GM21619 (cell line): ENCODE results near the gene RPUSD2.

Experiments
- ATAC-seq: cut with Tn5 transposase; IDR thresholded peaks from one replicate; pipeline ENCODE4 v1.9.1; 2021; ENCODE audit not compliant: unreplicated experiment

Gene RPUSD2, protein sequence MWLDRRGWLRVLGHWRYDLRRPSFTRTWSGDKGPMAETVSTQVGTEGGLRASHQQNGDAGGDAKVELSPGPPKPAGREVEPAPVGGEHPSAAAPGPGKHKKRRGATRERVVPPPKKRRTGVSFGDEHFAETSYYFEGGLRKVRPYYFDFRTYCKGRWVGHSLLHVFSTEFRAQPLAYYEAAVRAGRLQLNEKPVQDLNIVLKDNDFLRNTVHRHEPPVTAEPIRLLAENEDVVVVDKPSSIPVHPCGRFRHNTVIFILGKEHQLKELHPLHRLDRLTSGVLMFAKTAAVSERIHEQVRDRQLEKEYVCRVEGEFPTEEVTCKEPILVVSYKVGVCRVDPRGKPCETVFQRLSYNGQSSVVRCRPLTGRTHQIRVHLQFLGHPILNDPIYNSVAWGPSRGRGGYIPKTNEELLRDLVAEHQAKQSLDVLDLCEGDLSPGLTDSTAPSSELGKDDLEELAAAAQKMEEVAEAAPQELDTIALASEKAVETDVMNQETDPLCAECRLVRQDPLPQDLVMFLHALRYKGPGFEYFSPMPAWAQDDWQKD

GRCh38 chr15:40569129-40569953 is at the start of gene RPUSD2:
RPUSD2 (plus strand) TSS chr15:40569299; CDS start chr15:40569338, 39 bp downstream.
- ATAC-seq, result peak; percentile 48

DNA sequence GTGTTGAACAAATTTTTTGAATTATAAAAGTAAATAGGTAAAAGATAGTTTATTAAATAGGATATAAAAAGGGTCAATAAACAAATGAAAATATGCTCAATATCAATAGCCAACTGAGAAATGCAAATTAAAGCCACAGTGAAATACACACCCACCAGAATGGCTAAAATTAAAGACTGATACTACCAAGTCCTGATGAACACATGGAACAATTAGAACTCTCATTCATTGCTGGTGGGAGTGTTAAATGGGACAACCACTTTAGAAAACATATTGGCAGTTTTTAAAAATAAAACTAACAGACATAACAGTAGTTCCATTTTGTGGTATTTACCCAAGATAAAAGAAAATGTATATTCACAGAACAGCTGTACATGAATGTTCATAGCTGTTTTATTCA is 45.5 kb upstream of the RPUSD2 start:
- no peak for ATAC-seq

DNA sequence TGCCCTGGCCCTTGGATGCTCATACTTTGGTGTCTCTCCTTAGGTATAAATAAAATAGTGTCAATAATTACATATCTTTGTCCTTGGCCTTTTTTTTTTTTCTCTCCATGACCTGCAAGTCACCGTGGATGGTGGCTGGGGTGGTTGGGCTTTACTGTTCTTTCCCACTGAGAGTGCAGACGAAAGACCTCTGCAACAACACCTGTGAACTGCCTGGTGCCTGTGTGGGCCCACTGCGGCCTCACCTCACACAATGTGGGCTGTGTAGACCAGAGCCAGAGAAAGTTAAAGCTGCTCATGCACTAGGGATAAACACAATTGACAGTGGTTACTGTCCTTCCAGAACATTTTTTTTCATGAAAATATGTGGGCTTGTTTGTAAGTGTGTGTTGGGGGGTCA is 43.2 kb upstream of the RPUSD2 start:
- no peak for ATAC-seq

DNA sequence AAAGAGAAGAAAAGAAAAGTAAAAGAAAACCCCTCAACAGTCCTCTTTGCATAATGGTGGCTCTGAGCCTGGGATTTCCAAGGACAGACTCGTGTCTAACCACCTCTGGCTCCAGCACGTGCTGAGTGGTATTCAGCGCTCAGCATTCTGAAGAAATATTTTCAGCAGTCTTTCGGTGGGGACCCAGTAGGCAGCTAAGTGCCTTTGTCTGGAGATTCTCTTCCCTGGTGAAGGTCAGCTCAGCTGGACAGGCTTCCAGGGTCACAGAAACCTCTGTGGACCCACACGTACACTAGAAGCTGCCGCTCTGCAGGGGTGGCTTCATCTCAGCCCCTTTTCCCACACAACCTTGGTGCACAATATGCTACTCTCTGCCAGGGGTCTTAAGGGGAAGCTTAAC is 40.3 kb upstream of the RPUSD2 start:
- no peak for ATAC-seq

DNA sequence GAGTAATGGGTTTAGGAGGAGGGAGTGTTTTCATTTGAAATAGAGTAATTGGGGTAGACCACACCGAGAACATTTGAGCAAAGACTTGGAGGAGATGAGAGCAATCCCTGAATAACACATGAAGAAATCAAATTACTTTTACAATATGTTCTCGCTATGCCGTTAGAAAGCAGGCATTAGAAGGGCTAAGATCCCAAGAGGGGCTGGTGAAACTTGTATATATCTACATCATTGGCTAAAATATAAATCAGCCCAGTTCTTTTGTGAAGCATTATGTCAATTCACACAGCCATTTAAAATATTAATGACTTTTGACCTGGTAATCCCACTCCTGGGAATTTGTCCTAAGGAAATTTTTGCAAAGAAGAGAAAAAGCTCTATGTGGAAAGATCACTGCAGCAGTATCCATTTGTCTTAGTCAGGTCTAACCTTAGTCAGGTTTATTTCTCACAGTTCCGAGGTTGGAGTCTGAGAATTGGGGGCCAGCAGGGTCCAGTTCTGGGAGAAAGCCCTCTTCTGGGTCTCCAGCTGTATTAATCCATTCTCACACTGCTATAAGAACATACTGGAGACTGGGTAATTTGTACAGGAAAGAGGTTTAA is 35.2 kb upstream of the RPUSD2 start:
- ATAC-seq, result no peak

DNA sequence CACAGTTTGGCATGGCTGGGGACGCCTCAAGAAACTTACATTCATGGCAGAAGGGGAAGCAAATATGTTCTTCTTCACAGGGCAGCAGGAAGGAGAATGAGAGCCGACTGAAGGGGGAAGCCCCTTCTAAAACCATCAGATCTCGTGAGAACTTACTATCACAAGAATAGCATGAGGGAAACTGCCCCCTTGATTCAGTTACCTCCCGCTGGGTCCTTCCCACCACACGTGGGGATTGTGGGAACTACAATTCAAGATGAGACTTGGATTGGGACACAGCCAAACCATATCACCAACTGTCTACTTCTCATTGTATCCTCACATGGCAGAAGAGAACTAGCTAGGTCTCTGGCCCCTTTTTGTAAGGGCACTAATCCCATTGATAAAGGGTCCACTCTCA is 34.7 kb upstream of the RPUSD2 start:
- no peak for ATAC-seq

DNA sequence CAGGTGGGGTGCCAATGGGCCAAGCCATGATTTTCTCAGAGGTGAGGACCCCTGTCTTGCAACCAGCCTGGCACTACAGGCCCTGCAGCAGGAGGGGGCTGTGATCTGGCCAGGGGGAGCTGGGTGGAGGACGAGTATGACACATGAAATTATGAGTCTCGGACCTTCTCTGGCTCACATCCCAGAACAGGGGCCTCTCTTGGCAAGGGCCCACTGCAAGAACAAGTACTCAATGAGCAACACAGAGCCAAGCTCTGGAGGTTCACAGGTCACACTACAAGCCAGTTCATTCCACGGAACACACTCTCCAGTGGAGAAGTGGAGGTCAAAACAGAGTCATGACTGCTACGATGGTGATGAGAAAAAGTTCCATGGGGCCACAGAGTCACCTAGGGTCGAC is 32.6 kb upstream of the RPUSD2 start:
- ATAC-seq, result no peak

- no peak for ATAC-seq
Measured at GRCh38 chr15:40538976-40539375, 30.1 kb upstream of the RPUSD2 start.

DNA sequence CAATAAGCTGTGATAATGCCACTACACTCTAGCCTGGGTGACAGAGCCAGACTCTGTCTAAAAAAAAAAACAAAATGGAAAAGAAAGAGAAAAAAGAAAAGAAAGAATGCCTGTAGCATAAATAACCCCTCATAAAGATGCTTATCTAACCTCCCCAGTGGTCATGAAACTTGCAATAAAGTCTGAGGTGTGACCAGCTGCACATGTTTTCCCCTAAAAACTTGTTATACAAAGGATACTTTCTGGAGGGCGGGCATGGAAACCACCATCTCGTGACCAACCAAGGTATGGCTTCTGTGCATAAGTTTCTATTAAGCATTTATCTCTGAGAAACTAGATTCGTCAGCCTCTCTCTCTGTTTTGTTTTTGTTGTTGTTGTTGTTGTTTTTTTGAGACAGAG is 26.0 kb upstream of the RPUSD2 start:
- ATAC-seq, result no peak

DNA sequence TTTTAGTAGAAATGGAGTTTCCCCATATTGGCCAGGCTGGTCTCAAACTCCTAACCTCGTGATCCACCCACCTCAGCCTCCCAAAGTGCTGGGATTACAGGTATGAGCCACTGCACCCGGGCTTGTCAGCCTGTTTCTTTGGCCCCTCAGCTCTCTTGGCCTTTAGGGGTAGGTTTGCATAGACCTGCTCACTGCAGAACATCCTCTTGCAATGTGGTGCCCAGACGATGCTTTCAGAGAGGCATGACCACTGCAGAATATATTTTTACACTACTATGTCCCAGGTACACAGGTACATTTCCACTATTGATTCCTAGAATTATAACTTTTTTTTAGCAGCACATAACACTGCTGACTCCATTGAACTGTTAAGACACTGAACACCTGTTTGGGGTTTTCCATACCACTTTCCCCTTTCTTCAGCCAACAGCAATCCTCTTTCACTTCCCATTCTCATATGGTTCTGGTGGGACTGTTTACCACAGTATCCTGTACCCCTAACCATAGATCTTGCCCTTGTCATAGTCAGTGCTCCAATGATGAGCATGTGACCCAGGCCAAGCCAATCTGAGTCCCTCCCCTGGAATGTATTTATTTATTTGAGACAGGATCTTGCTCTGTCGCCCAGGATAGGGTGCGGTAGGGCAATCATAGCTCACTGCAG is 25.3 kb upstream of the RPUSD2 start:
- ATAC-seq, result peak; percentile 78

- ATAC-seq, result no peak
Measured at GRCh38 chr15:40545457-40545856, 23.6 kb upstream of the RPUSD2 start.

- no peak for ATAC-seq
Measured at GRCh38 chr15:40548610-40549009, 20.5 kb upstream of the RPUSD2 start.

- ATAC-seq, result no peak
Measured at GRCh38 chr15:40549894-40550293, 19.2 kb upstream of the RPUSD2 start.

DNA sequence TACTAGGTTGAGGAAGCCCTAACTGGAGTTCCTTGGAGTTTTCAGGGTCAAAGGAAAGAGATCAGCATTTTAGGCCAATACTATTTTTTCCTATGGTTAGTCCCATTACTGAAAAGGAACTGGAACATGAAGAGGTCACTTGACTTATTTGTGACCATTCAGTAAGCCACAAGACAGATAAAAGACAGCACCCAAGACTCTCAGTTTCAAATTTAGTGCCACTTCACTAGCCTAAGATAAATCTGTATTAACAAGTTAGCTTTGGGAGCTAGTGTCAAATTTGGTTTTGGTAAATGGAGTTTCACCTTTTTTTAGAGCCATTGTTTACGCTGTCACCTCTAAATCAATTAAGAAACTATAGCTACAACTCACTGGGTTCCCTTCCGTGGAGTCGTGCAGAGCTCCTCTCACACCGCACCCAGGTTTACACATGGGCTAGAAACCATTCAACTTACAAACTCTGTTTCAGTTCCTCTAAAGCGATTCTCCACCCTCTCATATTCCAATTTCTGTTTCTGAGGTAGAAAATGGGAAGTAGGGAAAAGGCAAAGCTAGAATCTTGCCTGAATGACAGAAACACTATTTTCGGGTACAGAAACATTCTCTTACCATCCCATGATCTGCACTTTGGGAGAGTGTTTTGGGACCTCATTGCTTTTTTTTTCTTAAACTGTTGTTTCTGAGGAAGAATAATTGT is 18.6 kb upstream of the RPUSD2 start:
- ATAC-seq, result peak; percentile 64

- no peak for ATAC-seq
Measured at GRCh38 chr15:40554161-40554525, 15.0 kb upstream of the RPUSD2 start.

DNA sequence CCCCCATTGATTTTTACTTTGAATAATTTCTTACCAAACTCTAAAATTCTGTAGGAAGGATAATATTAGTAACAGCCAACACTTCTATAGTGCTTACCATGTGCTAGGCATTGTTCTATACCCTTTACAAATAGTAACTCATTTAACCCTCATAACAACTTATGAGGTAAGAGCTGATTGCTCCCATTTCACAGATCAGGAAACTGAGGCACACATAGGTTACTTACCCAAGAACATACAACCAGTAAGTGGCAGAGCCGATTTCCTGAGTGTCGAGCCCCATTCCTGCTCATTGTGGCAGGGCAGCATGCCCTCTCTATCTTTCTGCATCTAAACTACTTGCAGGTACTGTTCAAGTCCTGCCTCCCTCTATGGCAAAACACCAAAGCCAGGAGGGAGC is 13.2 kb upstream of the RPUSD2 start:
- ATAC-seq, result no peak

DNA sequence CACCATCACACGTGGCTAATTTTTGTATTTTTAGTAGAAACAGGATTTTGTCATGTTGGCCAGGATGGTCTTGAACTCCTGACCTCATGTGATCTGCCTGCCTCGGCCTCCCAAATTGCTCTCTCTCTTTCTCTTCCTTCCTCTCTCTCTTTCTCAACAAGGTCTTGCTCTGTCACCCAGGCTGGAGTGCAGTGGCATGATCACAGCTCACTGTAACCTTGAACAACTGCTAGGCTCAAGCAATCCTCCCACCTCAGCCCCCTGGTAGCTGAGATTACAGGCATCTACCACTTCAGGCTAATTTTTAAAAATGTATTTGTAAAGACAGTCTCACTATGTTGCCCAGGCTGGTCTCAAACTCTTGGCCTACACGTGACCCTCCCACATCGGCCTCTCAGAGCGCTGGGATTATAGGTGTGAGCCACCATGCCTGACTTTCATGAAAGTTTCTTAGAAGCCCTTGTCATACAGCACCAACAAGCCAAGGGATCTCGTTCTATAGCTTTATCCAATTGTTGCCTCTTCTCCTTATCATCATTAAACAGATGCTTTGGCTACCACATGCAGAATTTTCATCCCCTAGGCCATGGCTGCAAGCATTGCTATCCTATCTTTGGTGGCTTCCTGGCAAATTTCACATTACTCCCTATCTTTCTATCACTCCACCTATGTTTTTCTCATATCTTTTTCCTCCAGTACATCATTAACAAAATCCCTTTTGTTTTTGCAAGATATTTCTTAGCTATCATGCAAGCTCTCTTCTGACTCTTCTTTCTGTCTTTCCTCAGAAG is 10.0 kb upstream of the RPUSD2 start:
- no peak for ATAC-seq

DNA sequence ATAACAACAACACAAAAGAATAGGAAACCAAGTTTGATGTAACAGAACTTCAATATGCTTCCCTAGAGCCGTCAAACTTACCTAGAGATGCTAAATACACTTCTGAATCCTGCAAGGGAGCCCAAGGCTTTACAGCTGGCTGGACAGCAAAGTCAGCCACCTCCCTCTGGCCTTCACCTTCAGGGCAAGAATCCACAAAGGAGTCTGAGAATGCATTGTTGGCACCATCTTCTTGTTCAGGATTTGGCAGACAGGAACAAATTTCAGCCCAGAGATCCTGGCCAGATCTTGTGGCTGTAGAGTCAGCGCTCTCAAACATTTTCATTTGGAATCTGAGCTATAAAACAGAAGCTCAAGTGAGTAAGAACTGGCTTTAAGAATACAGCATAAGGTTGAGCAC is 6.4 kb upstream of the RPUSD2 start:
- no peak for ATAC-seq

- no peak for ATAC-seq
Measured at GRCh38 chr15:40563426-40563825, 5.7 kb upstream of the RPUSD2 start.
